ENCODE measurements around the gene GASK1B.

- no peak for TF ChIP-seq CTCF (IDR thresholded peaks at IDR 0.05; ENCODE audit: low read length)
- TF ChIP-seq EZH2 (IDR thresholded peaks at IDR 0.05; ENCODE audit: borderline replicate concordance, low read length), result no peak
Observed at GRCh38 chr4:158202481-158202880, 29.7 kb upstream of the GASK1B start.
